SK-N-MC (cell line): ENCODE results near the gene CPT1B.

Source experiments
- EZH2 ChIP-seq: fragments of 200-600 bp; sonication (generic); IDR thresholded peaks from one replicate; pipeline ENCODE4 v1.6.1; 2017; ENCODE audit warnings: antibody characterized with exemption
- POLR2AphosphoS5 ChIP-seq: IDR thresholded peaks from 2 replicates; pipeline ENCODE4 v1.6.1; 2012; ENCODE audit warnings: mild to moderate bottlenecking, low read depth, low read length, borderline replicate concordance

GRCh38 chr22:50613291-50613981 is 35.2 kb upstream of the CPT1B start:
- no peak for TF ChIP-seq EZH2
- TF ChIP-seq POLR2AphosphoS5: no peak
